Common myeloid progenitor, CD34-positive (primary cell): ENCODE results near the gene DENND1B.

Source experiments
- CTCF ChIA-PET: fragments of 350-600 bp; sonication (Branson Sonifier 250); formaldehyde crosslinking; loops from one replicate; lab custom pipeline; 2021; ENCODE audit warnings: antibody characterized with exemption; lab: Charles Lee
- POLR2A ChIA-PET: fragments of 350-600 bp; sonication (Branson Sonifier 250); formaldehyde crosslinking; loops from one replicate; lab custom pipeline; 2021; ENCODE audit warnings: antibody characterized with exemption; lab: Charles Lee
- DNase-seq, 3 donors: peaks; one replicate each; pipeline versions ENCODE4 v3.0.0 to v3.0.0-alpha.2; 2013
- H3K27ac ChIP-seq, 2 experiments: 1 replicate in 1 of 2; 2 replicates in 1 of 2; pipeline ENCODE4 v1.7.0; 2013; ENCODE audit warnings: inconsistent platforms in 2 of 2, low read length in 2 of 2, mild to moderate bottlenecking in 2 of 2, low read depth in 1 of 2, moderate library complexity in 1 of 2; ENCODE audit not compliant: severe bottlenecking in 2 of 2, insufficient read depth in 1 of 2, poor library complexity in 1 of 2
- H3K27me3 ChIP-seq, 5 experiments: replicated peaks in 2 of 5; 1 replicate in 3 of 5; 2 replicates in 2 of 5; pipeline versions ENCODE4 v1.6.1 to v1.7.0; 2013; ENCODE audit warnings: low read length in 4 of 5, mild to moderate bottlenecking in 2 of 5, moderate library complexity in 2 of 5, inconsistent platforms in 1 of 5; ENCODE audit not compliant: insufficient read depth in 5 of 5, control insufficient read depth in 4 of 5
- H3K36me3 ChIP-seq, 4 experiments: 1 replicate in 2 of 4; 2 replicates in 2 of 4; pipeline versions ENCODE4 v1.6.1 to v1.7.0; 2013; ENCODE audit warnings: low read length in 3 of 4, control low read depth in 1 of 4, mild to moderate bottlenecking in 1 of 4; ENCODE audit not compliant: control insufficient read depth in 4 of 4, insufficient read depth in 4 of 4
- H3K4me1 ChIP-seq, 4 experiments: 1 replicate in 3 of 4; 2 replicates in 1 of 4; pipeline versions ENCODE4 v1.6.1 to v1.7.1; 2013; ENCODE audit warnings: low read length in 3 of 4, mild to moderate bottlenecking in 3 of 4, control low read depth in 1 of 4, inconsistent platforms in 1 of 4, moderate library complexity in 1 of 4; ENCODE audit not compliant: control insufficient read depth in 4 of 4, insufficient read depth in 4 of 4; ENCODE audit errors: control extremely low read depth in 1 of 4
- H3K4me3 ChIP-seq, 7 experiments: 1 replicate in 4 of 7; 2 replicates in 3 of 7; pipeline versions ENCODE4 v1.5.1 to v1.7.0; 2013; ENCODE audit warnings: mild to moderate bottlenecking in 7 of 7, low read length in 6 of 7, moderate library complexity in 6 of 7, inconsistent platforms in 2 of 7, low read depth in 2 of 7, control low read depth in 1 of 7; ENCODE audit not compliant: insufficient read depth in 4 of 7, control insufficient read depth in 1 of 7; ENCODE audit errors: extremely low read depth in 1 of 7
- H3K9me3 ChIP-seq, 5 experiments: 1 replicate in 4 of 5; 2 replicates in 1 of 5; pipeline versions ENCODE4 v1.6.1 to v1.7.1; 2013; ENCODE audit warnings: low read length in 4 of 5, mild to moderate bottlenecking in 2 of 5, inconsistent platforms in 1 of 5, low read depth in 1 of 5, moderate library complexity in 1 of 5; ENCODE audit not compliant: control insufficient read depth in 4 of 5, insufficient read depth in 2 of 5; ENCODE audit errors: control extremely low read depth in 1 of 5
- WGBS: methylation state at CpG from one replicate; pipeline ENCODE4 v1.1.5; 2013; ENCODE audit not compliant: insufficient coverage; 5-methylcytosine and 5-hydroxymethylcytosine counted together

Gene DENND1B

DNA sequence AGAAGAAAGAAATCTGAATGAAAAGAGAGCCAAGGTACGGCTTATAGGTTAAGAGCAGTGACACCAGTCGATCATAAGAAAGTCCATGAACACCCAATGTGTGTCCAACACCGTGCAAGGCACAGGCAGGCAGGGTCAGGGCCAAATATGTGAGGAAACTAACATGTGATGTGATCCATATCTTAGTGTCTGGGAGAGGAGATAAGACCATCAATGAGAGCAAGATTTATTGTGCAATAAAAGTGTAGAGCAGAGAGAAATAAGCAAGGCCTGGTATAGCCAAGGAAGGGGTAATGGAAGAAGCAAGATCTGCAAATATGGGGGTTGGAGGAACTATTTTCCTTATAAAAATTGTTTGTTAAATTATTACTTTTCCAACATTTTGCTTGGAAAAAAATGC lies 308.5 kb downstream of the DENND1B start:
- Histone ChIP-seq H3K27me3 (no peaks in the 10 kb centered on the region), H3K36me3 (no peaks in the 10 kb centered on the region), H3K4me1 (peaks cover 24 to 47% (median 41%) of the 10 kb centered on the region in 4 experiments), H3K9me3 (no peaks in the 10 kb centered on the region), H3K27ac (no peak overlapping the region), H3K4me3 (no peak overlapping the region)
- ChIA-PET CTCF (no interaction called here), POLR2A (no interaction called here)
- 67% methylated on average over 3 of the region's 3 CpGs for WGBS
- peak in 2 of 3 donors; percentile 29 to 50 for DNase-seq

DNA sequence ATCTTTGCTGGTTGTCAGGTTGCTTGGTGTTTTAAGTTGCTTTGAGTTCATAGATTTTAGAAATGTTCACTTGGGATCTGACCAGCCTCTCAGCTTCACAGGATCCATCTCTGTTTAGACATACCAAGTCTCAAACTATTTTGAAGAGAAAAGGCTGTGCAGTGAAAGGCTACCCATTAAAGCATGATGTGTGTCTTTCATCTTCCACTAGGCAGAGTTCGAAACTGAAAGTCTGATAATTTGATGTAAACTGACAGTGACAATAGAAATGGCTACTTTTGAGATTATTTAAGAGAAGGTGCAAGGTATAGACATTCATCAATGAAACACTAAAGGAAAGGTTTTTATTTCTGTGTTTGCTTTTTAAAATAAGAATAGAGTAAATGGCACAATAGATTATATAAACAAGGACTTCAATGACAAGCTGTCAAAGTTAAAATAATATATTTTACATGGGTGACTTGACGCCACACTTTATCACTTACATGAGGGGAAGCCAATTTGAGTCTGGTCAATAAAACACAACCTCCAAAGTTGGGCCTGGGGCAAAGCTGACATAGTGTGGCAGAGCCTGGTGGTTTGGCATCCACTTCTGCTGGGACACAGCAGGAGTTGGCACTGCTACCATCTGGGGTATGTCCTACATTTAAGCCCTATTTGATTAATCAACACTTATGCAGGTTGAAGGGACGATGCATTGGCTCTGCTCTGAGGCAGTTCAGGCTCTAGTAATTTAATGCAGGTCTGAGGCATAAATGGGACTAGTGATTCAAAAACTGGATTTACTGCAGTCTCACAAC lies 309.6 kb downstream of the DENND1B start:
- ChIA-PET CTCF (no interaction called here), POLR2A (no interaction called here)
- no peak for DNase-seq
- H3K4me3 ChIP-seq: no peak overlapping the region
- no peaks in the 10 kb centered on the region for H3K36me3 ChIP-seq
- peaks cover 19 to 41% (median 36%) of the 10 kb centered on the region in 4 experiments for H3K4me1 ChIP-seq
- no peaks in the 10 kb centered on the region for H3K27me3 ChIP-seq
- WGBS: 100% methylated on average over 3 of the region's 3 CpGs
- no peaks in the 10 kb centered on the region for H3K9me3 ChIP-seq
- no peak overlapping the region for H3K27ac ChIP-seq

DNA sequence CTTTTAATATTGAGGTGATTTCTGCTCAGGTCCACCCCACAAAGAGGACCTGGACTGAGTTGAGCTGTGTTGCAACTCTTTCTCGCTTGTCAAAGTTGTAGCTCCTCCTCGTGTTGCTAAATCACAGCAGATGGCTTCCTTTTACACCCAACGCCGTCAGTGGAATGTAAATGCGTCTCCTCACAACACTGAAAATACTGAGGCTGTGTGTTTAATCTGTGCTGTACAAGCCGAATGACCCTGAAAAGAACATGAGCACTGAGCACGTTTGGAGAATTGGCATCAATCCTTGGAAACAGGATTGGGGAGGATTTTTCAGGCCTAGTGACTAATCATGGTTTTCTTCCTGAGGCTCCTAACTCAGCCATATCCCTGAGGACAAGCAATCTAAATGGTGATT lies 311.2 kb downstream of the DENND1B start:
- ChIA-PET POLR2A (no interaction called here), CTCF (no interaction called here)
- H3K4me1 ChIP-seq: peaks cover 4 to 24% (median 22%) of the 10 kb centered on the region in 4 experiments
- H3K27ac ChIP-seq: no peak overlapping the region
- 89% methylated on average over 5 of the region's 7 CpGs for WGBS
- H3K27me3 ChIP-seq: no peaks in the 10 kb centered on the region
- no peaks in the 10 kb centered on the region for H3K36me3 ChIP-seq
- no peak overlapping the region for H3K4me3 ChIP-seq
- no peaks in the 10 kb centered on the region for H3K9me3 ChIP-seq
- DNase-seq: peak in 2 of 3 donors; percentile 24 to 33

DNA sequence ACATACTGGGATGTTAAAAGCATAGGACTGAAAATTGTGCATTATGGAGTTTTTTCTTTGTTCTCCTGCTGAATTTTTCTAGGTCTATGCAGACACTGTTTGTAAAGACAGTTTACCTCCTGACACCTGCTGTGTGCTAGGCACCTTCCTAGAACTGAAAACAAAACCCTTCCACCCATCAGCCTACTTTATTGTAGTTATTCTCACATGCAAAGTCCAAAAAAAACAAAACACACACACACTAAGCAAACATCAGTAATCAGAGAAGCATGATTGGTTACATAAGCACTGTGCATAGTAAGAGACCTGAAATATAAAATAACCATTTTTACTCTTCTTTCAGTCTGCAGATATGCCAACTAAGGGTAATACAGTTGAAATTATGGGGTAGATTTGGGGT lies 312.1 kb downstream of the DENND1B start:
- DNase-seq: no peak
- H3K4me1 ChIP-seq: peaks cover 0 to 15% (median 13%) of the 10 kb centered on the region in 4 experiments
- no peaks in the 10 kb centered on the region for H3K36me3 ChIP-seq
- H3K27me3 ChIP-seq: no peaks in the 10 kb centered on the region
- CTCF ChIA-PET: no interaction called here
- POLR2A ChIA-PET: no interaction called here
- no peaks in the 10 kb centered on the region for H3K9me3 ChIP-seq
- no peak overlapping the region for H3K4me3 ChIP-seq
- H3K27ac ChIP-seq: no peak overlapping the region

DNA sequence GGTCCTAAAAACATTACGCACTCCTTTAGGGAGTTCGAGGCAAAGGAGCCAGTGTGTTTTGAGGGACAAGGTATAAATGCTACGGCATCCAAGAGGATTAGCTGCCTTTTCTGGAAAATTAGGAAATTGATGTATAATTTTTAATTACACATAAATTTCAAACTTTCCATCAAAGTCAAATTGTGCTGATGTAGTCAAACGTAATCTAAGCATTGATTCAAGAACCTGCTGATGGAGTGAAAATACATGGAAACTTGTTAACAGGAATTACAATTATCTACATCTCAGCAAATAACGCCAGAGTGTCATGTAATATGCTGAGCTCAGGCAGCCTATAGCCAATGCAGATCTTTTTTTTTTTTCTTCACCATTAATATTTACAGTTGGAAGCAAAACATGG lies 312.7 kb downstream of the DENND1B start:
- H3K4me1 ChIP-seq: peaks cover 0 to 9% (median 7%) of the 10 kb centered on the region in 4 experiments
- 83% methylated on average over 1 of the region's 5 CpGs for WGBS
- H3K36me3 ChIP-seq: no peaks in the 10 kb centered on the region
- POLR2A ChIA-PET: no interaction called here
- no peaks in the 10 kb centered on the region for H3K9me3 ChIP-seq
- H3K4me3 ChIP-seq: no peak overlapping the region
- H3K27ac ChIP-seq: no peak overlapping the region
- CTCF ChIA-PET: no interaction called here
- H3K27me3 ChIP-seq: no peaks in the 10 kb centered on the region
- DNase-seq: no peak
